ENCODE results near the gene ASGR2.

DNA sequence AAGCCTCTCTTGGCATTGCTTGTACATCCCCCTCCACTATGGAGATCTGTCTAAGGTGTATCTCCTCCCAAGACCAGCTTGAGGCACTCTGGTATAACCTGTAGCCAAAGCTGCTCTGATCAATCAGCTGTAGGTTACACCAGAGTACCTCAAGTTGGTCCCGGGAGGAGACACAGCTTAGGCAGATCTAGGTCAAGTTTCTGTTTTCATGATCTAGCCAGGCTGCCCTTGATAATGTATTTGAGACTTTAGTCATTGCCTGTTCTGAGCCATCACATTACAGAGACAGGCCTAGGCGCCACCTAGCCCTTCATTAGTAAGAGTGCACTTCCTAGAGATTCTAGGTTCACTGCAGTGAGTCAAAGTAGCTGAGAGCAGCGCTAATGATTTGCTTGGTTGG lies 33.1 kb upstream of the ASGR2 start:
- no peak for TF ChIP-seq POLR2A (IDR thresholded peaks at IDR 0.05)
- TF ChIP-seq, protein P1, sequence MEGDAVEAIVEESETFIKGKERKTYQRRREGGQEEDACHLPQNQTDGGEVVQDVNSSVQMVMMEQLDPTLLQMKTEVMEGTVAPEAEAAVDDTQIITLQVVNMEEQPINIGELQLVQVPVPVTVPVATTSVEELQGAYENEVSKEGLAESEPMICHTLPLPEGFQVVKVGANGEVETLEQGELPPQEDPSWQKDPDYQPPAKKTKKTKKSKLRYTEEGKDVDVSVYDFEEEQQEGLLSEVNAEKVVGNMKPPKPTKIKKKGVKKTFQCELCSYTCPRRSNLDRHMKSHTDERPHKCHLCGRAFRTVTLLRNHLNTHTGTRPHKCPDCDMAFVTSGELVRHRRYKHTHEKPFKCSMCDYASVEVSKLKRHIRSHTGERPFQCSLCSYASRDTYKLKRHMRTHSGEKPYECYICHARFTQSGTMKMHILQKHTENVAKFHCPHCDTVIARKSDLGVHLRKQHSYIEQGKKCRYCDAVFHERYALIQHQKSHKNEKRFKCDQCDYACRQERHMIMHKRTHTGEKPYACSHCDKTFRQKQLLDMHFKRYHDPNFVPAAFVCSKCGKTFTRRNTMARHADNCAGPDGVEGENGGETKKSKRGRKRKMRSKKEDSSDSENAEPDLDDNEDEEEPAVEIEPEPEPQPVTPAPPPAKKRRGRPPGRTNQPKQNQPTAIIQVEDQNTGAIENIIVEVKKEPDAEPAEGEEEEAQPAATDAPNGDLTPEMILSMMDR (IDR thresholded peaks at IDR 0.05), result no peak

Measured in testis (tissue), 2 donors.